PC-9 (cell line): ENCODE data around the gene CYP1A1. TPM values are rescaled to one million over a fixed set of nuclear protein-coding genes. Genes with fewer than 3 reads are reported as not detected.
A peak's percentile ranks its signal among the peaks of the same experiment; 100 is the strongest.

Experiments used
- BruUV-seq: library from RNA; stranded (reverse); fragments of 400-500 nt; replicated peaks from 2 replicates; lab custom pipeline; 2021; lab: Mats Ljungman, UMichigan
- CTCF ChIA-PET: fragments of 300-600 bp; sonication (Branson Sonifier 250); formaldehyde crosslinking; loops from one replicate; lab custom pipeline; 2022; ENCODE audit warnings: antibody characterized with exemption; lab: Charles Lee
- POLR2A ChIA-PET: fragments of 300-600 bp; sonication (Branson Sonifier 250); formaldehyde crosslinking; loops from one replicate; lab custom pipeline; 2022; ENCODE audit warnings: antibody characterized with exemption; ENCODE audit not compliant: unreplicated experiment; lab: Charles Lee
- DNase-seq, 2 experiments: peaks; one replicate each; pipeline versions ENCODE4 v3.0.0 to v3.0.0-alpha.2; 2015 to 2022; ENCODE audit warnings: mixed read lengths in 1 of 2
- H2AFZ ChIP-seq: fragments of 200-600 bp; sonication (generic); 2 replicates; pipeline ENCODE4 v1.8.1; 2017; ENCODE audit warnings: antibody characterized with exemption
- H3F3A ChIP-seq: fragments of 200-600 bp; sonication (generic); 2 replicates; pipeline ENCODE4 v1.8.1; 2017; ENCODE audit warnings: antibody characterized with exemption, mild to moderate bottlenecking, low read depth; ENCODE audit not compliant: insufficient read depth
- H3K27ac ChIP-seq: fragments of 200-600 bp; sonication (generic); 2 replicates; pipeline ENCODE4 v1.6.1; 2016; ENCODE audit warnings: mixed run types
- H3K27me3 ChIP-seq: fragments of 200-600 bp; sonication (generic); 2 replicates; pipeline ENCODE4 v1.6.1; 2016; ENCODE audit warnings: low read depth, mixed run types; ENCODE audit not compliant: insufficient read depth
- H3K36me3 ChIP-seq: fragments of 200-600 bp; sonication (generic); 2 replicates; pipeline ENCODE4 v1.6.1; 2016; ENCODE audit warnings: low read depth, mixed run types
- H3K4me1 ChIP-seq: fragments of 200-600 bp; sonication (generic); replicated peaks from 2 replicates; pipeline ENCODE4 v1.6.1; 2016; ENCODE audit warnings: mixed run types; ENCODE audit not compliant: insufficient read depth
- H3K4me2 ChIP-seq: fragments of 200-600 bp; sonication (generic); 2 replicates; pipeline ENCODE4 v1.6.1; 2017; ENCODE audit warnings: mixed run types
- H3K4me3 ChIP-seq: fragments of 200-600 bp; sonication (generic); 2 replicates; pipeline ENCODE4 v1.6.1; 2016; ENCODE audit warnings: mixed run types
- H3K79me2 ChIP-seq: fragments of 200-600 bp; sonication (generic); 2 replicates; pipeline ENCODE4 v1.6.1; 2017; ENCODE audit warnings: low read depth, mixed run types
- H3K9me2 ChIP-seq: fragments of 200-600 bp; sonication (generic); 2 replicates; pipeline ENCODE4 v1.8.1; 2017; ENCODE audit warnings: mild to moderate bottlenecking; ENCODE audit not compliant: insufficient read depth
- H3K9me3 ChIP-seq: fragments of 200-600 bp; sonication (generic); 2 replicates; pipeline ENCODE4 v1.8.1; 2016; ENCODE audit warnings: low read depth; ENCODE audit not compliant: insufficient read depth
- H4K20me1 ChIP-seq: fragments of 200-600 bp; sonication (generic); 2 replicates; pipeline ENCODE4 v1.8.1; 2017; ENCODE audit not compliant: insufficient read depth
- EZH2 ChIP-seq: fragments of 200-600 bp; sonication (generic); IDR thresholded peaks from 2 replicates; pipeline ENCODE4 v1.8.0; 2017; ENCODE audit warnings: antibody characterized with exemption, low read depth
- intact Hi-C: fragments of 100-400 bp; cut with micrococcal nuclease; formaldehyde crosslinking; loops from one replicate; pipeline ENCODE4 v1.10.0; 2022; ENCODE audit not compliant: unreplicated experiment
- total RNA-seq: library from RNA; stranded (reverse); gene quantifications from 2 replicates; pipeline ENCODE4 v1.2.3, GENCODE V29; 2021
- TF ChIP-seq, protein P1 (sequence below): fragments of 200-600 bp; sonication (generic); conservative IDR thresholded peaks from 2 replicates; pipeline ENCODE4 v1.6.1; 2017; ENCODE audit warnings: mixed run types, antibody characterized with exemption, mild to moderate bottlenecking, moderate library complexity

The CYP1A1 gene
- total RNA-seq, 1 experiment from 2014 or later = 0.39 TPM

GRCh38 chr15:74696808-74697207 lies 28.5 kb downstream of the CYP1A1 start:
- Histone ChIP-seq H3K27me3 (no peaks in the 10 kb centered on the region), H2AFZ (peak overlapping the region; percentile 96), H3K27ac (no peak overlapping the region), H3K36me3 (no peaks in the 10 kb centered on the region), H3K4me3 (peak overlapping the region; percentile 83; the same call in 1 of the 2 replicates), H3K4me2 (peak overlapping the region; percentile 79), H3K79me2 (peaks cover 41% of the 10 kb centered on the region), H3F3A (0 out of 2 replicates have a peak, but pooled peaks cover 7% of the 10 kb centered on the region), H3K4me1 (peaks cover 10% of the 10 kb centered on the region), H3K9me3 (no peaks in the 10 kb centered on the region), H3K9me2 (no peaks in the 10 kb centered on the region), H4K20me1 (no peaks in the 10 kb centered on the region)
- TF ChIP-seq, protein P1, sequence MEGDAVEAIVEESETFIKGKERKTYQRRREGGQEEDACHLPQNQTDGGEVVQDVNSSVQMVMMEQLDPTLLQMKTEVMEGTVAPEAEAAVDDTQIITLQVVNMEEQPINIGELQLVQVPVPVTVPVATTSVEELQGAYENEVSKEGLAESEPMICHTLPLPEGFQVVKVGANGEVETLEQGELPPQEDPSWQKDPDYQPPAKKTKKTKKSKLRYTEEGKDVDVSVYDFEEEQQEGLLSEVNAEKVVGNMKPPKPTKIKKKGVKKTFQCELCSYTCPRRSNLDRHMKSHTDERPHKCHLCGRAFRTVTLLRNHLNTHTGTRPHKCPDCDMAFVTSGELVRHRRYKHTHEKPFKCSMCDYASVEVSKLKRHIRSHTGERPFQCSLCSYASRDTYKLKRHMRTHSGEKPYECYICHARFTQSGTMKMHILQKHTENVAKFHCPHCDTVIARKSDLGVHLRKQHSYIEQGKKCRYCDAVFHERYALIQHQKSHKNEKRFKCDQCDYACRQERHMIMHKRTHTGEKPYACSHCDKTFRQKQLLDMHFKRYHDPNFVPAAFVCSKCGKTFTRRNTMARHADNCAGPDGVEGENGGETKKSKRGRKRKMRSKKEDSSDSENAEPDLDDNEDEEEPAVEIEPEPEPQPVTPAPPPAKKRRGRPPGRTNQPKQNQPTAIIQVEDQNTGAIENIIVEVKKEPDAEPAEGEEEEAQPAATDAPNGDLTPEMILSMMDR = no peak
- no peak for TF ChIP-seq EZH2
- CTCF ChIA-PET = no interaction called here
- intact Hi-C loops = no loop called here
- no TSS peak for BruUV-seq
- POLR2A ChIA-PET = no interaction called here
- DNase-seq = no peak

- H3K4me2 ChIP-seq = peak overlapping the region; percentile 79
- CTCF ChIA-PET = no interaction called here
- 0 out of 2 replicates have a peak, but pooled peaks cover 7% of the 10 kb centered on the region for H3F3A ChIP-seq
- TSS peak; percentile 95 for BruUV-seq
- peaks cover 10% of the 10 kb centered on the region for H3K4me1 ChIP-seq
- peak overlapping the region; percentile 83 for H3K4me3 ChIP-seq
- POLR2A ChIA-PET = no interaction called here
- H4K20me1 ChIP-seq = peaks cover 2% of the 10 kb centered on the region; the same call in 1 of the 2 replicates
- no peak overlapping the region for H3K27ac ChIP-seq
- H3K27me3 ChIP-seq = no peaks in the 10 kb centered on the region
- no peaks in the 10 kb centered on the region for H3K36me3 ChIP-seq
- peaks cover 45% of the 10 kb centered on the region for H3K79me2 ChIP-seq
- no peak for TF ChIP-seq EZH2
- TF ChIP-seq, protein P1 = no peak
- H2AFZ ChIP-seq = peak overlapping the region; percentile 96
- DNase-seq = no peak
- no peaks in the 10 kb centered on the region for H3K9me3 ChIP-seq
- intact Hi-C loops = no loop called here
- no peaks in the 10 kb centered on the region for H3K9me2 ChIP-seq
Measured at GRCh38 chr15:74696398-74696729, 29.0 kb downstream of the CYP1A1 start.

DNA sequence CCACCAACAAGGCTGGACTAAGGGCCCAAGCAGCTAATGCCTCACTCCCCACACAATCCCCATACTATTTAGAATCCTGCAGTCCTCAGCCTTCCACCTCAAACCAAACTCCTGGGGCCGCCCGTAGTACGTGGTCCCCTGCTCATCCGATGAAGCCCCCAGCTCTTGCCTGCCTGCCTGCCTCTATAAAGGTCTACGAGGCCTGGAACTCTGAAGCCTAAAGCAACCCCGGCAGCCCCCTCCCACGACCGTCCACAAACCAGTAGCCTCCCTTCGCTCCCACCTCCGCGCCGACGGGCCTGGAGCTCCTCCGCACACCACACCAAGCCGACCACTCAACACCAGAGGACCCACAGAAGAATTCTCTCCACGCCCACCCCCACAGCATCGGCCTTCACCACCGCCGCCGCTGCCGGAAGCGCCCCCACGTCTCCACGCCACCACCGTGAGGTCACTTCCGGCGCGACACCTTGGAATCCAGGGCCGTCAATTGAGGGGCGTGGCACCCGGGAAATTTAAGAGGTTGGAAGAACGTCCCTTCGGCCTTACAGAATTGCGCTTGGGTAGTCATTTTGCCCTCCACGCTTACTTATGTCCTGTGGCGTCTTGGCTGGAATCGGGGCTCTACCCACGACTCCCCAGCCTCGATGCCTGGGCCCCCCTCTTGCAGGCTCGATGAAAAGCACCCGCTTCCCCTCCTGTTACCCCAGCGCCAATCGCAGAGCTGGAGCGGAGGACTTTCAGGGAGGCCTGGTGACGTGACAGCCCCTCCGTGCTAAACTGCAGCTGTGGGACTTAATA lies 29.5 kb downstream of the CYP1A1 start, which contains the start of gene EDC3:
TSS of gene EDC3 (minus strand) at position 428 of the 801 bp plus-strand sequence. CDS start 20,900 bp downstream, outside the sequence.
- peak; percentile 72 to 76 for DNase-seq
- BruUV-seq = no TSS peak
- ChIA-PET CTCF (no interaction called here), POLR2A (interaction anchor here (0.7 kb wide), 1 partner anchor 28 kb away, joined by 3 read pairs; no protein-coding TSS in a partner anchor)
- peak within 1 kb of the TSS; percentile 96 for H2AFZ ChIP-seq
- H3K79me2 ChIP-seq = peaks cover 49% of the 10 kb centered on the region
- 0 out of 2 replicates have a peak, but pooled peaks cover 7% of the 10 kb centered on the region for H3F3A ChIP-seq
- no peaks in the 10 kb centered on the region for H3K36me3 ChIP-seq
- H3K27ac ChIP-seq = peak within 1 kb of the TSS; percentile 45
- H3K27me3 ChIP-seq = no peaks in the 10 kb centered on the region
- no peak for TF ChIP-seq EZH2
- TF ChIP-seq, protein P1 = no peak
- no peaks in the 10 kb centered on the region for H3K9me3 ChIP-seq
- peak within 1 kb of the TSS; percentile 83 for H3K4me3 ChIP-seq
- H4K20me1 ChIP-seq = peaks cover 3% of the 10 kb centered on the region
- H3K9me2 ChIP-seq = no peaks in the 10 kb centered on the region
- intact Hi-C loops = no loop called here
- peaks cover 10% of the 10 kb centered on the region for H3K4me1 ChIP-seq
- peak within 1 kb of the TSS; percentile 79 for H3K4me2 ChIP-seq
